SH-SY5Y (cell line): Measurements from ENCODE around the gene IQCN.

Experiments
- GATA2 ChIP-seq: IDR thresholded peaks from 2 replicates; pipeline ENCODE4 v1.6.1; 2011; ENCODE audit warnings: mild to moderate bottlenecking, low read depth, low read length
- GATA3 ChIP-seq: IDR thresholded peaks from 2 replicates; pipeline ENCODE4 v1.6.1; 2011; ENCODE audit warnings: low read depth, mild to moderate bottlenecking, low read length, moderate library complexity

Gene IQCN

GRCh38 chr19:18273561-18274218 is 562 bp downstream of the IQCN start:
- TF ChIP-seq GATA3 (no peak), GATA2 (no peak)

GRCh38 chr19:18271433-18271841 is 2.8 kb downstream of the IQCN start:
- TF ChIP-seq GATA2: no peak
- TF ChIP-seq GATA3: no peak

- TF ChIP-seq GATA2 (no peak), GATA3 (no peak)
Observed at GRCh38 chr19:18270326-18270725, 3.9 kb downstream of the IQCN start.

- TF ChIP-seq GATA2: no peak
- no peak for TF ChIP-seq GATA3
Observed at GRCh38 chr19:18269070-18269723, 5.1 kb downstream of the IQCN start.

GRCh38 chr19:18266771-18267686 is 7.2 kb downstream of the IQCN start:
- TF ChIP-seq GATA2 (no peak), GATA3 (no peak)

GRCh38 chr19:18265582-18265981 is 8.7 kb downstream of the IQCN start:
- TF ChIP-seq GATA3 (no peak), GATA2 (no peak)

GRCh38 chr19:18264971-18265540 is 9.2 kb downstream of the IQCN start:
- no peak for TF ChIP-seq GATA3
- TF ChIP-seq GATA2: no peak

- TF ChIP-seq GATA2 (no peak), GATA3 (no peak)
Observed at GRCh38 chr19:18264137-18264854, 10.0 kb downstream of the IQCN start.

GRCh38 chr19:18263324-18264136 is 10.7 kb downstream of the IQCN start:
- TF ChIP-seq GATA2 (no peak), GATA3 (no peak)

GRCh38 chr19:18262917-18263316 is 11.3 kb downstream of the IQCN start:
- TF ChIP-seq GATA3 (no peak), GATA2 (no peak)

GRCh38 chr19:18262144-18262543 is 12.1 kb downstream of the IQCN start:
- TF ChIP-seq GATA2: no peak
- TF ChIP-seq GATA3: no peak

- TF ChIP-seq GATA2: no peak
- no peak for TF ChIP-seq GATA3
Observed at GRCh38 chr19:18261474-18261873, 12.8 kb downstream of the IQCN start.

- TF ChIP-seq GATA3 (no peak), GATA2 (no peak)
Observed at GRCh38 chr19:18259893-18260292, 14.4 kb downstream of the IQCN start.
